Suprapubic skin (tissue), 4 donors: Measurements from ENCODE around the gene MTFR2. TPM values are rescaled to one million over a fixed set of nuclear protein-coding genes. Genes with fewer than 3 reads are reported as not detected.

Source experiments
- DNase-seq, 2 donors: peaks; one replicate each; pipeline ENCODE4 v3.0.0-alpha.2; 2019; ENCODE audit warnings: low spot score in 2 of 2
- H3K27ac ChIP-seq: fragments of 200-600 bp; sonication (generic); one replicate; pipeline ENCODE4 v1.5.1; 2019
- H3K27me3 ChIP-seq: fragments of 200-600 bp; sonication (generic); one replicate; pipeline ENCODE4 v1.5.1; 2019
- H3K36me3 ChIP-seq: fragments of 200-600 bp; sonication (generic); one replicate; pipeline ENCODE4 v1.5.1; 2019
- H3K4me1 ChIP-seq: fragments of 200-600 bp; sonication (generic); one replicate; pipeline ENCODE4 v1.5.1; 2019
- H3K4me3 ChIP-seq: fragments of 200-600 bp; sonication (generic); one replicate; pipeline ENCODE4 v1.5.1; 2019; ENCODE audit warnings: mild to moderate bottlenecking
- H3K9me3 ChIP-seq: fragments of 200-600 bp; sonication (generic); one replicate; pipeline ENCODE4 v1.5.1; 2019
- EP300 ChIP-seq: sonication (generic); formaldehyde crosslinking; IDR thresholded peaks from one replicate; pipeline ENCODE4 v1.6.1; 2017; ENCODE audit warnings: antibody characterized with exemption
- POLR2A ChIP-seq, 2 donors: fragments of 450-650 bp; IDR thresholded peaks; one replicate each; pipeline ENCODE4 v1.6.1; 2017; ENCODE audit warnings: antibody characterized with exemption in 2 of 2, mild to moderate bottlenecking in 2 of 2, moderate library complexity in 2 of 2
- POLR2AphosphoS5 ChIP-seq, 3 donors: sonication (generic); formaldehyde crosslinking; IDR thresholded peaks; one replicate each; pipeline ENCODE4 v1.6.1; 2017; ENCODE audit warnings: antibody characterized with exemption in 3 of 3
- WGBS: methylation state at CpG from one replicate; pipeline ENCODE4 v1.1.5; 2018; 5-methylcytosine and 5-hydroxymethylcytosine counted together
- total RNA-seq, 4 donors: library from RNA; depleted of rRNA; stranded (reverse); fragments of >200 nt; gene quantifications; one replicate each; pipeline ENCODE4 v1.1.0, GENCODE V29; 2016
- TF ChIP-seq, protein P1 (sequence below), 2 donors: fragments of 200-600 bp in 1 of 2; fragments of 450-650 bp in 1 of 2; sonication (generic) in 1 of 2; IDR thresholded peaks; one replicate each; pipeline ENCODE4 v1.5.1; 2016 to 2019; ENCODE audit warnings: antibody characterized with exemption in 2 of 2, mild to moderate bottlenecking in 1 of 2, moderate library complexity in 1 of 2

The MTFR2 gene
- total RNA-seq, 4 donors from 2014 or later: 2.2 to 4.7 (median 2.4) TPM

DNA sequence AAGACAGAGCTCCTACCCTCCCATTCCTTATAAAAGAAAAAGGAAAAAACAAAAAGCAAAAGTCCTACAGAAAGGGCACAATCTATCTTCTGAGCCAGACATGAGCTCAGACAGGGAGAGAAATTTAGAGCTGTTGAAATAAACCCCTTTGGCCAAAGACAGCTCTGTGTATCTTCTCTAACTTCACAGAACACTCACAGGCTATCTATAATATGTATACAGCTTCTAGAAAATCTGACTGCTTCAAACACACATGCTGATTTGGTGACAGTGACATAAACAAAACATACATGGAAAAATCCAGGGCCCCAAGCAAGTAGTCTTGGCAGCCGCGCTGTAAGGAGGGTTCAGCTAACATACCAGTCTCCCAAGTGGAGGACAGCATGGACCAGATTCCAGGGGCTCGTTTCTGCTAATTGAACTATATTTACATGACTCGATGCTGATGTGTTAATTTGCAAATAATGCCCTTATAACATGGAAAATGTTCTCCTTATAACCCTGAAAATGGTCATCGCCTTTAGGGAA, 37.0 kb downstream of the MTFR2 start:
- Histone ChIP-seq H3K4me1 (no peaks in the 10 kb centered on the region), H3K27ac (no peak overlapping the region), H3K4me3 (no peak overlapping the region), H3K27me3 (no peaks in the 10 kb centered on the region), H3K9me3 (no peaks in the 10 kb centered on the region), H3K36me3 (no peaks in the 10 kb centered on the region)
- no peak for DNase-seq
- TF ChIP-seq POLR2AphosphoS5 (IDR thresholded peaks at IDR 0.05) (no peak), EP300 (no peak), POLR2A (IDR thresholded peaks at IDR 0.05) (no peak)
- TF ChIP-seq, protein P1, sequence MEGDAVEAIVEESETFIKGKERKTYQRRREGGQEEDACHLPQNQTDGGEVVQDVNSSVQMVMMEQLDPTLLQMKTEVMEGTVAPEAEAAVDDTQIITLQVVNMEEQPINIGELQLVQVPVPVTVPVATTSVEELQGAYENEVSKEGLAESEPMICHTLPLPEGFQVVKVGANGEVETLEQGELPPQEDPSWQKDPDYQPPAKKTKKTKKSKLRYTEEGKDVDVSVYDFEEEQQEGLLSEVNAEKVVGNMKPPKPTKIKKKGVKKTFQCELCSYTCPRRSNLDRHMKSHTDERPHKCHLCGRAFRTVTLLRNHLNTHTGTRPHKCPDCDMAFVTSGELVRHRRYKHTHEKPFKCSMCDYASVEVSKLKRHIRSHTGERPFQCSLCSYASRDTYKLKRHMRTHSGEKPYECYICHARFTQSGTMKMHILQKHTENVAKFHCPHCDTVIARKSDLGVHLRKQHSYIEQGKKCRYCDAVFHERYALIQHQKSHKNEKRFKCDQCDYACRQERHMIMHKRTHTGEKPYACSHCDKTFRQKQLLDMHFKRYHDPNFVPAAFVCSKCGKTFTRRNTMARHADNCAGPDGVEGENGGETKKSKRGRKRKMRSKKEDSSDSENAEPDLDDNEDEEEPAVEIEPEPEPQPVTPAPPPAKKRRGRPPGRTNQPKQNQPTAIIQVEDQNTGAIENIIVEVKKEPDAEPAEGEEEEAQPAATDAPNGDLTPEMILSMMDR (IDR thresholded peaks at IDR 0.05): no peak
- 73% methylated on average over 5 of the region's 5 CpGs for WGBS

DNA sequence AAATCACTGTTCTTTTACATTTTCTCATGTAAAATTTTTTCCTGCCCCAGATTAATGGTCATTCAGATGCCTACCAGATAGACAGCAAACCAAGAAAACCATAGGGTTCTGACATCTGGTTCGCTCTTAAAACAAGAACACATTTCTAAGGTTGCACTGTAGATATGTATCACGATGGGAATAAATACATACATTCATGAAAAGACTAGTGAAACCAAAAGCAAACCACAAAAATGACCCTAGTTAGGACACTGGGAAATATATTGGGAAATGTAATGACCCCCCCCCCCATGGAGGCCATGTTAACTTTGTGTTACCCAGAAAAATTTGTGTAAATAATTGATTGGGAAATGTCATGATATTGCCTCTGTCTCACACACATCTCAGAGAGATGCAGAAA, 37.5 kb downstream of the MTFR2 start:
- Histone ChIP-seq H3K9me3 (no peaks in the 10 kb centered on the region), H3K4me1 (no peaks in the 10 kb centered on the region), H3K36me3 (no peaks in the 10 kb centered on the region), H3K4me3 (no peak overlapping the region), H3K27me3 (no peaks in the 10 kb centered on the region), H3K27ac (no peak overlapping the region)
- no peak for DNase-seq
- WGBS: 88% methylated on average over 2 of the region's 2 CpGs
- TF ChIP-seq, protein P1 (IDR thresholded peaks at IDR 0.05): no peak

DNA sequence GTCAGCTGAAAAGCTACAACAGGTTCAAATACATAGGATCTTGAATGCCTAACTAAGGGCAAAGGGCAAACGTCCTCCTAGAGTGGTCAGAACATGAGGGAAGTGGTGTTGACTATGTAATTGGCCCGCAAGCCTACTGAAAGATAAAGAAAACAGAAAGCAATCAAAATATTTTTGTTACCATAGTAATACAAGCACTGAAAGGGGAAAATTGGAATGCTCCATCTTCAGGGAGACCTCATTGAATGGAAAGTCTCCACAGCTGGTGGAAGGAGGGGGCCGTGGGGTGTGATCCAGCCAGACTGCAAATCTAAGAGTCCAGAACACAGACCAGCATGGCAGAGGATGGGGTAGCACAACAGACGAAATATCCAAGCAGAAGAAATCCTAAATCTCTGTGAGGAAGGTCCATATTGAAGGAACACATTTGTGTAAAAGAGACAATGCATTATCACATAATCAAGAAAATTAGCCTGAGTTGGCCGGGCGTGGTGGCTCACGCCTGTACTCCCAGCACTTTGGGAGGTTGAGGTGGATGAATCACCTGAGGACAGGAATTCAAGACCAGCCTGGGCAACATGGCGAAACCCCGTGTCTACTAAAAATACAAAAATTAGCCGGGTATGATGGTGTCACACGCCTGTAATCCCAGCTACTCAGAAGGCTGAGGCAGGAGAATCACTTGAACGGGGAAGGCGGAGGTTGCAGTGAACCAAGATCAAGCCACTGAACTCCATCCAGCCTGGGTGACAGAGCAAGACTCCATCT, 39.5 kb downstream of the MTFR2 start:
- no peaks in the 10 kb centered on the region for H3K4me1 ChIP-seq
- DNase-seq: no peak
- TF ChIP-seq POLR2AphosphoS5 (IDR thresholded peaks at IDR 0.05): no peak
- TF ChIP-seq, protein P1 (IDR thresholded peaks at IDR 0.05): no peak
- H3K9me3 ChIP-seq: no peaks in the 10 kb centered on the region
- no peak overlapping the region for H3K27ac ChIP-seq
- no peaks in the 10 kb centered on the region for H3K36me3 ChIP-seq
- WGBS: 86% methylated on average over 13 of the region's 13 CpGs
- H3K4me3 ChIP-seq: no peak overlapping the region
- no peaks in the 10 kb centered on the region for H3K27me3 ChIP-seq

DNA sequence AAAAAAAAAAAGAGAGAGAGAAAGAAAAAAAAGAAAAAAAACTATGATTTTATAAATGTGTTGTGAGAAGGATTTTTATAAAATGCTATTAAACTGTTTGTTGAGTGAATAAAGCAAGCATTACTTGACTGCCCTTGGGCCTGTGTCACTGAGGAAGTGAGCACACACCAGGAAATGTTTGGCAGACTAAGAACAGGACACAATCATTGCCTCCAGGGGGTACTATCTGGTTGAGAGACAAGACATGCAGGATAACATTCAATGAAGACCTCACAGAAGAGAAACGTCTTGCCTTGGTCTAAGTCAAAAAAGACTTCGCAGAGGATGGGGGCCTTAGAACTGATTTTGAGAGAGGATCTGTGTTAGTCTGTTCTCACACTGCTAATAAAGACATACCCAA, 40.6 kb downstream of the MTFR2 start:
- TF ChIP-seq EP300 (no peak), POLR2A (IDR thresholded peaks at IDR 0.05) (no peak), POLR2AphosphoS5 (IDR thresholded peaks at IDR 0.05) (no peak)
- TF ChIP-seq, protein P1 (IDR thresholded peaks at IDR 0.05): no peak
- WGBS: 89% methylated on average over 2 of the region's 2 CpGs
- no peaks in the 10 kb centered on the region for H3K4me1 ChIP-seq
- H3K27ac ChIP-seq: no peak overlapping the region
- H3K4me3 ChIP-seq: no peak overlapping the region
- H3K9me3 ChIP-seq: no peaks in the 10 kb centered on the region
- DNase-seq: no peak
- H3K27me3 ChIP-seq: no peaks in the 10 kb centered on the region
- no peaks in the 10 kb centered on the region for H3K36me3 ChIP-seq

DNA sequence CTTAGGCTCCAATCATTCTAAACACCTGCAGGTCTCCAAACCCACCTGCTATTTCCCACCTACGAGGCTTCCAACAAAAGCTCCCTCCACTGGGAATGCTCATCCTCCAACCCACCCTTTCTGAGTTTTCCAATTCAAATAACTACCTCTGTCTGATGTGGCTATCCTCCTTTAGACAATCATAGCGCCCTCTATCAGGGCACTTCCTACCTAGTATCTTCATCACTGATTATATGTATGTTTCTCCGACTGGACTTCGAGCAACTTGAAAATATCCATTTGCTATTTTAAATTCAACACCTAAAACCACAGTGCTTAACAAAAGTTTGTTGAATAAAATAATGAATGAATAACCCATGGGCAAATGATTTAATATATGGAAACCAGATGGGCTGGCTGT, 41.3 kb downstream of the MTFR2 start:
- no peaks in the 10 kb centered on the region for H3K36me3 ChIP-seq
- H3K27me3 ChIP-seq: no peaks in the 10 kb centered on the region
- no peak overlapping the region for H3K4me3 ChIP-seq
- H3K9me3 ChIP-seq: no peaks in the 10 kb centered on the region
- no peak overlapping the region for H3K27ac ChIP-seq
- DNase-seq: no peak
- no peaks in the 10 kb centered on the region for H3K4me1 ChIP-seq
- no peak for TF ChIP-seq EP300
- no peak for TF ChIP-seq POLR2AphosphoS5 (IDR thresholded peaks at IDR 0.05)
- TF ChIP-seq, protein P1 (IDR thresholded peaks at IDR 0.05): no peak
- TF ChIP-seq POLR2A (IDR thresholded peaks at IDR 0.05): no peak
- WGBS: 91% methylated on average over 4 of the region's 4 CpGs
